Activated CD4-positive, alpha-beta T cell treated with anti-CD3 and anti-CD28 coated beads, Interleukin-2, amount 50 U/mL, for 4 hours (primary cell): ENCODE results near the gene CPT1A.

Experiments
- DNase-seq, 2 experiments: peaks; one replicate each; pipeline ENCODE4 v3.0.0-alpha.2; 2020

CPT1A gene

DNA sequence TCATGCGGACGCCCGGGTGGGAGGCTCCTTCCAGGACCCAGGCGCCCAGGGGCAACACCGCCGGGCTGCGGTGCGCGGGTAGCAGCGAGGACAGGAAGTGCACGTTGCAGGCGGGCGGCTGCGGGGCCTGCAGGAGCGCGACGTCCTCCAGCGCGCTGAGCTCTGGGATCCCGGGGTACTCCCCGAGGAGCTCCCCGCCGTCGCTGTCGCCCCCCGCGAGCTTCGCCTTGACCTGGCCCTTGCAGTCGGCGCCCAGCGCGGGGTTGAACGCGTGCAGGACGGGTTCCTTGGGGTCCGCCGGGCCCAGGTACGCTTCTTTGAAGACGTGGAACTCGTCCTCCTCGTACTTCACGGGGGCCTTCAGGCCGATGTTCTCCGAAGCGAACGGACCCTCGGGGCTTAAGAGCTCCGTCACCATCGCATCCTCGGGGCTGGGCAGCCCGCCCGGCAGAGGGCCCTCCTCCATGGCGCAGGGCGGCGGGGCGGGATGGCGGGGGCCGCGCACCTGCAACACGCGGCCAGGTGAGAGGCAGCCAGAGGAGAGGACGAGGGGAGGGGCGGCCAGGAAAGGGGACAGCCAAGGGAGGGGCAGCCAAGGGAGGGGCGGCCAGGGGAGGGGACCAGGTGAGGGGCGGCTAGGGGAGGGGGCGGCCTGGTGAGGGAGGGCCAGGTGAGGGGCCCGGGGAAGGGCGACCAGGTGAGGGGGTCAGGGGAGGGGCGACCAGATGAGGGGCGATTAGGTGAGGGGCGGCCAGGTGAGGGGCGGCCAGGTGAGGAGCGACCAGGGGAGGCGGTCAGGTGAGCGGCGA is 91.3 kb downstream of the CPT1A start:
- no peak for DNase-seq

DNA sequence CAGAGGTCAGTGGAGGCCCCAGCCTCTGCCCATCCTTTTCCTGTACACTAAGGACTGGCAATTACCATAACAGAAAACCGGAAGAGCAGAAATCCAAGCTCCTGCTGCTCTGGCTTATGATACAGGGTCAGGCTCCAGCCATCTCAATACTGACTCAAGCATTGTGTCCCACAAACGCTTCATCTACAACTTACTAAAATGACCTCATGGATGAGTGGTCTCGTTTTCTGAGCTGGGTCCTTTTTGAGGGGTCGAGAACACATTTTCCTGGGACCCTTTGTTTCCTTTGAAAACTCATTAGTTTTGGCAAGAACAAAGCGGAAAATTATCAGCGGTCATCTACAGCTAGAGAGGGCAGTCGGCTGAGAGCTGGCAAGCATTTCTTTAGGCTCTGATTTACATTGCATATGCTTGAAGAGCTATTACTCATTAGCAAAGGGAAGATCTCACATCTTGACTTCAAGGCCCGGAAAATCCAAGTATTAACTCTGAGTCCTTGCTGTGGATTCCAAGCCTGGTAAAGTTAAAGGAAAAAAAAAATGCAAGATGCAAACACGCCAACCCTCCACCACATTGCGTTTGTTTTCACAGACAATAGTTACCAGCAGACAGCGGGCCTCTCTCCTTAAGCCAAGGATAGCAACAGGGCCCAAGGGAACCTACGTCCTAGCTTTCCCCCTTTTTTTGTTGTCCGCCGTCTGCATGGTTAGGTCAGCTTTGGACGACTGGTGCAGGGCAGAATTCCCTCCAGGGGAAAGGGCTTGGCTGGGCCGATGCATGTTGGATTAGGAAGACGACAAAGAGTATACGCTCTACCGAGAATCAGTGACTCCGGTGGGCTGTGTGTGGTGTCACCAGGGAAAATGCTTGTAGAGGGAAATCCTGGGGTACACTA is 92.2 kb downstream of the CPT1A start:
- DNase-seq: no peak

DNA sequence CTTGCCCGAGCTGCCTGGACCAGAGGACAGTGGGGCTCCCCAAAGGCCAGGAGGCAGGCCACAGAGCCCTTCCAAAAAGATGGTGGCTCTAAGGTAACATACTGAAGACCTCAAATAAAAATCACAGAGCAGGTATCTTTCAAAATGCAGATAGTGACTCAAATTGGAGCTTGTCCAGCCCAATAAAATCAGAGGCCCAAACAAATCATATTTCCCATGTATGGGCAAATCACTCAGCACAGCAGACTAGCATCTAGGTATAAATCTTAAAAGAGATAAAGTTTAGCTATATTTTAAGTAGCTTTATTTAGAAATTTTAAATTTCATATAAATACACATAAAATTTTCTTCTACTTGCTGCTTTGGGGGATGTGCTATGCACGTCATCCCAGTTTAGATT is 93.7 kb downstream of the CPT1A start:
- DNase-seq: no peak

DNA sequence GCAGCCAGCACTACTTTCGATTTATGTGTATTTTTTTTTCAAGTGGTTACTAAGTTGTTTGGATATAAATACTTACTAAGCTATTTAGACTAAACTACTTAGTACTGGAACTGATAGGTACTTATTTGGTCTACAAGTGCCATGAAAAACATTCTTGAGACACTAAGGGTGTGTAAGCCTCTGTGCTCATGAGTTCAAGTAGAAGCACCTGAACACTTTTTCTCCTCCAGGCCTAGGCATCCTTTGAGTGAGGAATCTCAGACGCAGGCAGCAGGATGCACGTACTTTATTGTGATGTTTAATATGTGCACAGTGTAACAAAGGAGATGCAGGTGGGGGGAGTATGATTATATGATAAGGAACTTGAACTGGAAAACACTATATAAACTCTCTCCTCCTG is 98.2 kb downstream of the CPT1A start:
- no peak for DNase-seq

DNA sequence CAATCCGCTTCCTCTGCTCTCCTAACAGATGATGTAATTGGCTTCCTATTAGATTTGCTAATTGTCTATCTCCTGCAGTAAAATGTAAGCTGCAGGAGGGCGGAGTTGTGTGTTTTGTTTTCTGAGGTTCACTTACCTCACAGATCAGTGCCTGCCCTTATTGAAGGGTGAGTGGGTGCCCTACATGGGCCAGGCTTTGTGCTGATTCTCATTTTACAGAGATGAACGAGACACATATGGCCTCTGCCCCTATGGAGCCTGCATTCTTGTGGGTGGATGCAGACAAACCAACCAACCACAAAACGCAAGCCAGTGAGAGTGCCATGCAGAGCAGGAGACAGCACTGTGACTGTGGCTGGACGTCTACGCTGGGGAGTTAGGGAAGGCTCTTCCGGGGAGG is 100.3 kb downstream of the CPT1A start:
- no peak for DNase-seq

DNA sequence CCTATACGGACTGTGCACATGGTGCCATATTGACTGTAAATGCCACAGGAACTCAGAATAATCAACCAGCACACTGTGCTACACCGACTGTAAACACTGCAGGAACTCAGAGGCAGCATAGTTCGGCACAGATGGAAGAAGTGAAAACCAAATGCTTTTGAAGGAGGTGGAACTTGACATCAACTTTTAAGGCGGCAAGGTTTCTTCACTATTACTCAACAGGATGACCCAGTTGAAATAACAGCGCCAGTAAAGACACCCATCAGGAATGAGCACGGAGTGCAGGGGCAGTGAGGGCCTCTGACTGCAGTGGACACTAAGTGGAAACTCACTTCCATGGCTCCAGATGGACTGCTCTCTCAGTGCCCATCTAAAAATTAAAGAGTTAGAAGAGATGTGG is 106.1 kb downstream of the CPT1A start:
- DNase-seq: no peak

DNA sequence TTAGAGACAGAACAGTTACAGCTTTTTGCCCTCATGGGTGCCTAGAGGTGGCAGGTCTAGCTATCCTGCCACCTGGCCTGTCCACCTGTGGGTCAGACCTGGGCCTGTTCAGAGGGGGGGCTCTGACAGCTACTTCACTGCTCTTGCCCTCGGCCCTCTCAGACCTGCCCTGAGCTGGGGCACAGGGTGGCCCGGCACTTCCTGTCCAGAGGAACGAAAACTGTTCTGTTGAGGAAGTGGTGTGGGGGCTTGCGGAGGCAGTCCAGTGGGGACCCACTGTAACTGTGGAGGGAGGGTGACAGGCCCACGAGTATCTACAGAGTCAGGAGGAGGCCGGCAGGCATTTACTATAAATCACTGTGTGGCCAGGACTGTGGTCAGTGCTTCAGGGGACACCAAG is 106.6 kb downstream of the CPT1A start:
- DNase-seq: no peak

DNA sequence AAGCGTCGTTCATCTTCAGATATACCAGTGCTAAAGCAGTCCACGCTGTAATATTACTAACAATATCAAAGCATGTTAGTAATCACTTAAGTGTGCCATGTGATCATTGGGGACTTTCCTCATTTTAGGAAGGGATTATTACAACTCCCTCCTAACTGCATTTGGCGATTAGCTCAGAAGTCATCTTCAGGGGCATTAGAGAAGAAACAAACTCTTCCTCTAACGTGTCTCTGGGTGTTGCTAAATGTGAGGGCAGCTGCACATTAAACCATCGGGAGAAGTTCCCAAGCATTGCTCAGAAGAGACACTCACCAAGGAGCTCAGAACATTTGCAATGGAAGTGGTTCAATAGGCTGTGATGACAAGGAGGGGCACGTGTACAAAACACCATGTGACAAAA is 107.6 kb downstream of the CPT1A start:
- DNase-seq: no peak

DNA sequence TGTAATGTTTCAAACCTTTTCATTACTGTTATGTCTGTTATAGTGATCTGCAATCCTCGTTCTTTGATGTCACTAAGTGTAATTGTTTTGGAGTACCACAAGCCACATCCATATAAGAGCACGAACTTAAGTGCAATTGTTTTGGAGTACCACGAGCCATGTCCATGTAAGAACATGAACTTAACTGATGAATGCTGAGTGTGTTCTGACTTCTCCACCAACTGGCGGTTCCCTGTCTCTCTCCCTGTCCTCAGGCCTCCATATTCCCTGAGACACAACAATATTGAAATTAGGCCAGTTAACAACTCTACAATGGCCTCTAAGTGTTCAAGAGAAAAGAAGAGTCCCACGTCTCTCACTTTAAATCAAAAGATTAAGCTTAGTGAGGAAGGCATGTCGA is 113.9 kb downstream of the CPT1A start:
- no peak for DNase-seq

DNA sequence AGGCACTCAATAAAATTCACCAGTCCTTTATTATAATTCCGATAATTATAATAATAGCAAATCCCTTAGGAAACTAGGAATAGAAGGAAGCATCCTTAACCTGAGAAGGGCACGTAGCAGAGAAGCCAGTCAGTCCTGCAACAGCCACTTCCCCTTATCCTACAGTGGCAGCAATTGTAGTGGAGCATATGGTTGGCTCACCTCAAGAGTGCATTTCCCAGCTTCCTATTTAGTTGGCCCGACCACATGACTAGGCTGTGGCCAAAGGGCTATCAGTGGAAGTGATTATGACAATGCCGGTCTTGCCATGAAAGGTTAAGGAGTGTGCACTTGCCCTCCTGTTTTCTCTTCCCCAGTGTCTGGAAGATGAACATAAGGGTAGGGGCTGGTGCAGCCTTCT is 117.4 kb downstream of the CPT1A start:
- DNase-seq: no peak

DNA sequence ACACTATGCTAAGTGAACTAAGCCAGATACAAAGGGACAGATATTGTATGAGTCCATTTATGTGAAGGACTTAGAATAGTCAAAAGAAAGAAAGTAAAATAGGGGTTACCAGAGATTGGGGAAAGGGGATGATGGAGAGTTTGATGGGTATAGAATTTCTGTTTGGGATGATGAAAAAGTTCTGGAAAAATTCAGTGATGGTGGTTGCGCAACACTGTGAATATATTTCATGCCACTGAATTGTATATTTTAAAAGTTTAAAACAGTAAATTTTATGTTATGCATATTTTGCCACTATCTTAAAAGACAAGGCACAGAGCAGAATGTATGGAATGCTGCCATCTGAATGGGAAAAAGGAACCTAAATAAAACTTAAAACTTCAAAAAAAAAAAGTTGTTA is 119.6 kb downstream of the CPT1A start:
- no peak for DNase-seq

DNA sequence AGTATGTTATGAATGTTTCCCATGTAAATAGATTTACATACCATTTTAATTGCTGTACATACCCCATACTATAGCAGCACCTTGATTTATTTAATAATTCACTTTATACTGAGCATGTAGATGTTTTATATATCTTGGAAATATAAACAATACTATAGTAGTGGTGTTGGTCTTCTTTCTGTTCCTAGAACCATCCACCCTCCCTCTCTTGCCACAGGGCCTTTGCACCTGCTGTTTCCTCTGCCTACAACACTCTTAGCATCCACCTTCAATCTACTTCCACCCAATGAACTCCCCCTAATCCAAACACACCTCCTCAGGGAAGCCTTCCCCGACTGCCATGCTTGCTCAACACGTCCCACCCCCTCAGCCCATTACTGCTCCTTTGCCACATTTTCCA is 120.6 kb downstream of the CPT1A start:
- DNase-seq: no peak

DNA sequence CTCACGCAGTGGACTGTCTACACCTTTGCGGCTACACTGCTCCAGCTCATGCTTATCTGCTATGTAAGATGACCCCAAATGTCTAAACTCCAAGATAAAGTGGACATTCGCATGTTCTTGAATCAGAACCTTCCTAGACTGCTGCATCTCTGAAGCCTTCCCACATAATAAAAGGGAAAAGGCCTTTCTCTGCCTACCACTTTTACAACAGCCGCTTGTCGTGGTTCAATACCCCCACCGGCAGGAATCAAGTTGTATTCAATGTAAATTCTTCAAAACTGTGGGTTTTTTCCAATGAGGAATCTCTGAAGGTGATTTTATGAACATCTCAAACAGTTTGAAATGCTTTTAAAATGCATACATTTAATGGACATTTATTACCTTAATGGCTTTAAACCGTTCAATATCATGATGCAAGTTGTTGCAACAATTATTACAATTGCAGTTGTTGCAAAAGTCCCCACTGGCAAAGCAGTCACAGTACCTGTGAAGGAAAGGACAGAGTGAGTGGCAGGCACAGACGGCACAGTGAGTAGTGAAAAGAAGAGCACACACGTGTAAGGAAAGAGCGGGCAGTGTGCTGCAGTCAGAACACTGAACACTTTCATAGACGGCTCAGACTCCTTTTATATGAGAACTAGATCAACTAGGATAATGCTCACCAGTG is 126.1 kb downstream of the CPT1A start:
- no peak for DNase-seq

DNA sequence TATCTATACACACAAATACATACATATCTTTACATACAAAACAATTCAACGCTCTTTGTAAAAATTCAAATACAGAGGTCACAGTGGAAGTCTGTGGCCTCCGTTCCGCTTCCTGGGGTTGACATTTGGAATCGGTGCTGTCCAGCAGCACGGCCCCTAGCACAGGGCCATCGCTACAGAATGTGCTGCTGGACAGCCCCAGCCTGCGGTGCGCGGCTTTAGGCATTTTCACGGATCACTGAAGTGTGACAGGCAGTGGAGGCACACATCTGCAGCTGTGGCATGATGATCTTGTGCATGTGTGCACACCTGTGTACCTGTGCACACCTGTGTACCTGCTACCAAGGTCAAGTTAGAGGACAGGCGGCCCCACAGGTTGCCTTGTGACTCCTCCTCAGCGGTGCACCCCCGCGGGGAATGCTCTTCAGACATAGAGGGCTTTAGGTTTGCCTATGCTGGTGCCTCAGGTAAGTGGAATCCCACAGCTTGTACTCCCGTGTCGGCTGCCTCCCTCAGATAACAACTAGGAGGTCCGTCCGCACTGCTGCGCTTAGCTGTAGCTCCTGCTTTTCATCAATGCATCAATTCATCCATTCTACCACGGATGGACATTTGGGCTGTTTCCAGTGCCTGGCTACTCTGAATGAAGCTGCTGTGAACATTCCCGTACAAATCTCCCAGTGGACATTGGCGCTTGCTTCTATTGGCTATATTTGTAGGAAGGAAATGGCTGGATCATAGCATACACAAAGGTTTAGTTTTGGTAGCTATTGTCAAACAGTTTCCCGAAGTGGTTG is 127.5 kb downstream of the CPT1A start:
- DNase-seq: no peak

DNA sequence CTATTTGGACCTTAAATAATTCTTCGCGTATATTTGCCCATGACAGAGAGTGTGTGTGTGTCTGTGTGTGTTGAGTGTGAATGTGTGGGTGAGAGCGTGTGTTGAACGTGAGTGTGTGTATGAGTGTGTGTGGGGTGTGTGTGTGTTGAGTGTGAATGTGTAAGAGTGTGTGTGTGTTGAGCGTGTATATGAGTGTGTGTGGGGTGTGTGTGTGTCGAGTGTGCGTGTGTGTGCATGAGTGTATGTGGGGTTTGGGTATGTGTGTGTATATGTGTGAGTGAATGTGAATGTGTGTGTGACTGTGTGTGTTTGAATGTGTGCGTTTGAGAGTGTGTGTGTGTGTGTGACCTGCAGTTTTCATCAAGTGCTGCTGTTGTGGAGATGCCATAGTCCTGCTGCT is 130.6 kb downstream of the CPT1A start:
- no peak for DNase-seq

DNA sequence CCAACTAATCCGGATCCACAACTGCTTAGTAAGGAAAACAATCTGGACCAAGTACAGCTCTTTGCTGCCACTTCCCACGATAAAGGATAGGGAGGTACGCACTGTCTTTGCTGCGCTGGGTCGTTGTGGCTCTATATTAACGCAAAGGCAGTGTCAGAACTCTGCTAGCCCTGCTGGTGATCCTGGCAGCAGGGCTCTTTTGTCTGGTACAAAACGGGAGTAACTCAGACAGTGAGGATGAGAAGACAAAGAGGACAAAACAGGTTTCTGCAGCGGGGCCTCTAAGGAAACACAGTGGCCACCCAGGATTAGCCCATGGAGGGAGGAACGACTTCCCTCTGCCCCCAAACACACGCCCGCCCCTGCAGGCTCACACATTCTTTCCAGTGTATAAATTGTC is 131.3 kb downstream of the CPT1A start:
- no peak for DNase-seq

DNA sequence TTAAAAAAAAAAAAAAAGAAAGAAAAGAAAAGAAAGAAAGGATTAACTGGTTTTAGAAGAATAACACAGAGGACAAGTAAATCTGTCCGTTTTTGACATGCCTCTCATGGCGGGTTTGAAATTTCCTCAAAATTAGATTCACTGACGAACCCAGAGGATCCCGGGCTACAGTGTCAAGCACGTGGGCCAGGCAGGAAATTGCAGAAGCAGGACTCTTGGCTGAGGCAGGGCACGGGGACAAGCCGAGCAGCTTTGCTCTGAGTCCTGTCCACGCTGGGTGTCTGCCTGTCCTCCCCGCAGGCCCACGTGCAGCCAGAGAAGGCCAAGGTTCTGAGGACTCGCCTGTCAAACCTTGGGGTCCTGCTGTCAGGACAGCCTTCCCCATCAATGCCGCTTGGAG is 132.7 kb downstream of the CPT1A start:
- DNase-seq: no peak

DNA sequence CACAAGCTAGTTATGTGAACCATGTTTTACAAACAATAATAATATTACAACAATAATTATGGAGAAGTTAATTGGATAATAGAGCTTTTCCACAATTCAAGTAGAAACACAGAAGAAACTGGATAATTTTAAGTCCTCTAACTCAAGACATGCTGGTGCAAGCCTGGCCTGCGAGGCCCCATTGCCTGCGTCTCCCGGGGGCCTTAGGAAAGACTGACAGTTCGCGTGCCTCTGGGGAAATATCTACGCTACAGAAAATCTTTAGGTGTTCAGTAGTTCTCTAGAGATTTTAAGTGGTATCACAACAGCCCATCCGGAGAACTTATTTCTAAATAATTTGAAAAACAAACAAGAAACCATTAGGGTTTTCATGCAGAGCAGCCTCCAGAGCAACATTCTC is 134.2 kb downstream of the CPT1A start:
- DNase-seq: no peak

DNA sequence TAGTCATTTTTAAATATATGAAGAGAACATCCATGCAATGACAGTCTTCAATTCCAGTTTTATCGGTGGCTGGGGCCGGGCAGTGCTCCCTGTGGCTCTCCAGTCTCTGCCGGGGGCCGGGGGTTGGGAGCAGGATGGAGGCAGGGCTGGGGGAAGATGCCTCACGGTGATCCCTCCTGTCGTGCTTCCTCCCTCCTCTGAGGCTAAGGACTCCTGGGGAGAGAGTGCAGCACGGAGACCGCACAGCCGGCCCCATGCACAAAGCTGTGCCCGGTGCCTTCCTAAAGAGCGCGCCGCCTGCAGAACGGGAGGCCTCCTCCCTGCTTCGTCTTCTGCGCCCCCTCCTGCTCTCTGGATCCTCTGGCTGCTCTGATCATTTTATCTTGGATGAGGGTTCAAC is 136.8 kb downstream of the CPT1A start:
- no peak for DNase-seq
